AG10803 (cell line): ENCODE results near the gene RAB27A.

Experiments used
- DNase-seq: peaks from one replicate; pipeline ENCODE4 v3.0.0; 2010; ENCODE audit warnings: low read depth
- H3K4me3 ChIP-seq: 2 replicates; pipeline ENCODE4 v1.5.1; 2011; ENCODE audit warnings: mild to moderate bottlenecking, low read length, control low read depth
- TF ChIP-seq, protein P1 (sequence below): conservative IDR thresholded peaks from 2 replicates; pipeline ENCODE4 v1.5.1; 2011; ENCODE audit warnings: mild to moderate bottlenecking, low read length, control low read depth, inconsistent platforms

Gene RAB27A

DNA sequence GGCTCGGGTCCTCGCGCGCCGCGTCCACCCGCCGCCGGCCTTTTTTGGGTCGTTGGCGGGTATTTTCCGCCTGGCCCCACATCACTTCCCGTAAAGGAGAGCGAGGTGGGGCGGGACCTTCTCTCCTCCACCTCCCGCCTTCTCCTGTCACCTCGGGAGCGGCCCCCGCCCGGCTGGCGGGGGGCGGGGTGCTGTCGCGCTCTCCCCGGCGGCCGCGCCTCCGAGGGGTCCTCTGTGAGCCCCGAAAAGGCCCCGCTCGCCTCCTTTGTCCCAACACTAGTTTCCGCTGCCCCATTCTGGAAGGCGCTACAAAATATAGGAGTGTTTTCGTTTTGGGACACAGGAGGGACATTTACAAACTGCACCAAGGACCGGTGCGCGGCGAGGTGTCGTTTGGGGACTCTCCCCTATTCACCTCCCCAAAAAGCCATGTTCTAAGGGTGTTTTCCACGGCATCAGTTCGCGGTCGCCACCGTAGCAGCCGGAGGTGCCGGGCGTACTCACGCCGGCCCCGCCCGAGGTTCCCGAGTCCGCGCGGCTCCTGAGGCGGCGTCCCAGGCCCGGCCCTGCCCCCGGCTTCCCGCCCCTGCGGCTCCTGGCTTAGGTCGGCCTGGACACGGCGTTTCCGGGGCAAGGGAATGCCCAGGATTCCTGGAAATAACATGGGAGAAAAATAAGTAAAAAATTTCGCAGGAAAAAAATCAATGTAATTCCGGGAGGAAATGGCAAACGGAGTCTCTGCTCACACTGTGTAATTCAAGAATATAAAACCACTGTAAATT is at the start of gene RAB27A:
Gene RAB27A (minus strand): TSS at position 68 of the 782 bp plus-strand sequence. CDS start 54,879 bp downstream, outside the sequence.
- TF ChIP-seq, protein P1, sequence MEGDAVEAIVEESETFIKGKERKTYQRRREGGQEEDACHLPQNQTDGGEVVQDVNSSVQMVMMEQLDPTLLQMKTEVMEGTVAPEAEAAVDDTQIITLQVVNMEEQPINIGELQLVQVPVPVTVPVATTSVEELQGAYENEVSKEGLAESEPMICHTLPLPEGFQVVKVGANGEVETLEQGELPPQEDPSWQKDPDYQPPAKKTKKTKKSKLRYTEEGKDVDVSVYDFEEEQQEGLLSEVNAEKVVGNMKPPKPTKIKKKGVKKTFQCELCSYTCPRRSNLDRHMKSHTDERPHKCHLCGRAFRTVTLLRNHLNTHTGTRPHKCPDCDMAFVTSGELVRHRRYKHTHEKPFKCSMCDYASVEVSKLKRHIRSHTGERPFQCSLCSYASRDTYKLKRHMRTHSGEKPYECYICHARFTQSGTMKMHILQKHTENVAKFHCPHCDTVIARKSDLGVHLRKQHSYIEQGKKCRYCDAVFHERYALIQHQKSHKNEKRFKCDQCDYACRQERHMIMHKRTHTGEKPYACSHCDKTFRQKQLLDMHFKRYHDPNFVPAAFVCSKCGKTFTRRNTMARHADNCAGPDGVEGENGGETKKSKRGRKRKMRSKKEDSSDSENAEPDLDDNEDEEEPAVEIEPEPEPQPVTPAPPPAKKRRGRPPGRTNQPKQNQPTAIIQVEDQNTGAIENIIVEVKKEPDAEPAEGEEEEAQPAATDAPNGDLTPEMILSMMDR: no peak
- peak; percentile 61 for DNase-seq
- H3K4me3 ChIP-seq: peak within 1 kb of the TSS; percentile 90

DNA sequence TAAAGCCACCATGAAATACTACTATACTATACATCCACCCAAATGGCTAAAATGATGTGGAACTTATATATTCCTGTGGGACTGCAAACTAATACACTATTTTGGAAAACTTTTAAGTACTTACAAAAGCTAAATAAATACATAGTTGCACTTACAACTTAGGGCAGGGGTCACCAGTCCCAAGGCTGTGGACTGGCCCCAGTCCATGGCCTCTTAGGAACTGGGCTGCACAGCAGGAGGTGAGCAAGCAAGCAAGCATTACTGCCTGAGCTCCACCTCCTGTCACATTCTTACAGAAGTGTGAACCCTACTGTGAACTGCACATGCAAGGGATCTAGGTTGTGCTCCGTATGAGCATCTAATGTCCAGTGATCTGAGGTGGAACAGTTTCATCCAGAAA is 47.5 kb upstream of the RAB27A start:
- H3K4me3 ChIP-seq: no peak overlapping the region
- TF ChIP-seq, protein P1: no peak
- DNase-seq: no peak

DNA sequence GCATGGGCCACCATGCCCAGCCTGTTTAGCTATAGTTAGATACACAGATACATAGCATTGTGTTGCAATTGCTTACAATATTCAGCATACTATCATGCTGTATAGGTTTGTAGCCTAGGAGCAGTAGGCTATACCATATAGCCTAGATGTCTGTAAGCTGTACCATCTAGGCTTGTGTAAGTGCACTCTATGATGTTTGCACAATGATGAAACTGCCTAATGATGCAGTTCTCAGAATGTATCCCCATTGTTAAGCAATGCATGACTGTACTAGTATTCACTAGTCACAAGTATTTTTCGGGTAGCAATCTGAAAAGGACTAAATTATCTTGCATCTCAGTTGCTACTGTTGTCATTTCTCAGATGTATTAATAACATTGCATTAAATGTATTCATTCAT is 45.4 kb upstream of the RAB27A start:
- no peak for DNase-seq
- no peak overlapping the region for H3K4me3 ChIP-seq
- TF ChIP-seq, protein P1: no peak

DNA sequence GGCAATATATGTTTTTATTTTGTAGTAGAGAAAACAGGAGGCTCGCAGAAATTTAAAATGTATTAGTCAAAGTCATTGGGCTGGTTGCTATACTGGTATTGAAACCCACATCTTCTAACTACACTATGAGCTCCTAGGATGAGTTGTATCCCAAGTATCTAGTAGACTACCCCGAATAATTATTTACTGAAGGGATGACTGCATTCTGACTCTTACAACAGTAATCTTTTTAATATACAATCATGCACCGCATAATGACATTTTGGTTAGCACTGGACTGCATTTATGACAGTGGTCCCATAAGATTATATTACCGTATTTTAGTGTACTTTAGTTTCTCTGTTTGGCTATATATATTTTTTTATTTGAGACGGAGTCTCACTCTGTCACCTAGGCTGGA is 44.8 kb upstream of the RAB27A start:
- TF ChIP-seq, protein P1: no peak
- no peak overlapping the region for H3K4me3 ChIP-seq
- no peak for DNase-seq

DNA sequence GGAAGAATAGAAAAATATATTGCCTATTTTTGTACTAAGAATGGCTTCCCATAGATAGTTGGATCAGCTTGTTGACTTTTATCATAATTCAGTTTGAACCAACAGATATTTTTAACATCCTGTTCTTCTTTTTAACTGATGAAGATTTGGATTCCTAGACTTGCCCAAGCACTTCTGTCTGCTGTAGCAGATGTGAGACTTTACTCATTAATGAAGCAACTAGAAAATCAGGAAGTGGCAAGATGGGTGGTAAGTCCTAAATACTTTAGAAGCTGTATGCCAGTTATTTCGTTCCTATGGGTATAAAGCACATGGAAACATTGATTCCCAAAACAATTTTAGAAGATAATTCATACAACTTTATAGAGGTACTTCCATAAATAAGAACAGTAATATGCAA is 37.8 kb upstream of the RAB27A start:
- TF ChIP-seq, protein P1: no peak
- no peak overlapping the region for H3K4me3 ChIP-seq
- no peak for DNase-seq

DNA sequence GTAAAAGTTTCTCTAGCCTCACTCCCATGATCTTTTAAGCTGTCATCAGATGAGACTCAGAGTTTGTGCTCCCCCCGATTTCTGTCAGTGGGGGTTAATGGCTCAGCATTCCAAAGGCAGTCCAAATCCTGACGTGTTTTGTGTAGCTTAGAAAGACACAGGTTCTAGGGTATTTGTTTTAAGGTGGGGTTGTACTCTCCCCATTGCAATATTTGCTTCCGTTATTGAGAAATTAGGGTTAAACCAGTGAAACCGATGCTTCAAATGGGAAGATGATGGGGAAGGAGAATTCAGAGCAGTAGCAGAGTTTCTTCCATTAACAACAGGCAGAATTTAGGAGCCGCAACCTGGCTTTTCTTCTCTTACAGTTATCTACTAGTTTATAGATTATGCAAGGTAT is 32.9 kb upstream of the RAB27A start:
- no peak for DNase-seq
- no peak overlapping the region for H3K4me3 ChIP-seq

DNA sequence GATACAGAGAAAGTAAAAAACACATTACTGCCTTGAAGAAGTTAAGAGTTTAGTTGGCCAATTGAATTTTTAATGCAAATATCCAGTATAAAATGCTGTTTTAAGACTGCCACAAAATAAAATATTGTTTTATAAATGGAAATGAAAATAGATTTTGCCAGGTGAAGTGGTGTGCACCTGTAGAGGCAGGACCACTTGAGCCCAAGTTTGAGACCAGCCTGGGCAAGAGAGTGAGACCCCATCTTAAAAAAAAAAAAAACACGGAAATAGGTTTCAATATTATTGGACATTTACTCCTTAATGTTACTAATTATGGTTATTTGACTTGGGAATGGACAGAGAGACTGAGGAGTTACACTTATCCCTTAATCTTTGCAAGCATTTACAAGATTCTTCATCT is 31.4 kb upstream of the RAB27A start:
- DNase-seq: no peak

More for the DNA sequence above, 32.9 kb upstream of the RAB27A start:
- TF ChIP-seq, protein P1: no peak

More for the DNA sequence above, 31.4 kb upstream of the RAB27A start:
- TF ChIP-seq, protein P1: no peak
- no peak overlapping the region for H3K4me3 ChIP-seq
